Vagina (tissue), 2 donors: ENCODE measurements around the gene DNAJA2. TPM values are rescaled to one million over a fixed set of nuclear protein-coding genes. Genes with fewer than 3 reads are reported as not detected.

Experiments used
- DNase-seq, 2 donors: peaks; one replicate each; pipeline ENCODE4 v3.0.0-alpha.2; 2017; ENCODE audit errors: extremely low spot score in 2 of 2
- H3K27ac ChIP-seq: fragments of 200-600 bp; sonication (generic); one replicate; pipeline ENCODE4 v1.5.1; 2019
- H3K27me3 ChIP-seq: fragments of 200-600 bp; sonication (generic); one replicate; pipeline ENCODE4 v1.5.1; 2019
- H3K36me3 ChIP-seq, 2 donors: fragments of 200-600 bp; sonication (generic); one replicate each; pipeline ENCODE4 v1.5.1; 2017 to 2019
- H3K4me1 ChIP-seq: fragments of 200-600 bp; sonication (generic); one replicate; pipeline ENCODE4 v1.5.1; 2019
- H3K4me3 ChIP-seq, 2 donors: fragments of 200-600 bp; sonication (generic); 1 replicate in 1 of 2; 2 replicates in 1 of 2; pipeline ENCODE4 v1.5.1; 2016 to 2019
- H3K9me3 ChIP-seq: fragments of 200-600 bp; sonication (generic); one replicate; pipeline ENCODE4 v1.5.1; 2019
- POLR2A ChIP-seq, 2 donors: fragments of 450-650 bp; IDR thresholded peaks; one replicate each; pipeline ENCODE4 v1.6.1; 2017; ENCODE audit warnings: antibody characterized with exemption in 2 of 2, mild to moderate bottlenecking in 2 of 2, moderate library complexity in 2 of 2
- POLR2AphosphoS5 ChIP-seq, 2 donors: sonication (generic); formaldehyde crosslinking; IDR thresholded peaks; one replicate each; pipeline ENCODE4 v1.9.0; 2017; ENCODE audit warnings: antibody characterized with exemption in 2 of 2, mild to moderate bottlenecking in 2 of 2, low read depth in 1 of 2; ENCODE audit not compliant: insufficient read depth in 1 of 2
- intact Hi-C: fragments of 100-400 bp; cut with DNase I; formaldehyde crosslinking; loops from one replicate; pipeline ENCODE4 v1.15.1; 2023
- total RNA-seq: library from RNA; depleted of rRNA; stranded (reverse); fragments of >200 nt; gene quantifications from one replicate; pipeline ENCODE4 v1.2.3, GENCODE V29; 2016
- TF ChIP-seq, protein P1 (sequence below), 3 experiments: fragments of 450-650 bp in 2 of 3; fragments of 200-600 bp in 1 of 3; sonication (generic) in 1 of 3; IDR thresholded peaks; one replicate each; pipeline ENCODE4 v1.5.1; 2017 to 2019; ENCODE audit warnings: antibody characterized with exemption in 3 of 3, mild to moderate bottlenecking in 2 of 3, moderate library complexity in 2 of 3

DNAJA2 gene
- total RNA-seq, 1 donor from 2014 or later: 38.3 TPM

DNA sequence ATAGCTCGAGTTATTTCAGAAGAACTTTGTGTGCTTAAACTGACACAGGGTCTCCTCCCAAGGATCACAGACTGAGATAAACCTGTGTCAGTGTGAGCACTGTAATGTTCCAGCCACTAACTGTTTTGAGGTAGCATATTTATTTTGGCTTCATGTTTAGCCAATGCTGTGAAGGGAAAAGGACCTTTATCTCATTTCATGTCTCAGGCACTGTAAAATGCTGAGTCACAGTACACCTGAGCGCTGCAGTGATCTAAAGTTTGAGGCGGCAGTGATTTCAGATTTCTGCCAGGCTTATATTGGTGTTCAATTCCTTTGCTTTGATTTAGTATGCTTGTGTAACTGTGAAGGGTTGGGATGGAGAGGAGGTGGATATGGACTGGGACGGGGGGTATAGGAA, 3.1 kb upstream of the DNAJA2 start:
- intact Hi-C loops: no loop called here
- Histone ChIP-seq H3K27ac (no peak overlapping the region), H3K4me1 (peaks cover 23% of the 10 kb centered on the region), H3K36me3 (no peaks in the 10 kb centered on the region), H3K9me3 (no peaks in the 10 kb centered on the region), H3K4me3 (no peak overlapping the region), H3K27me3 (no peaks in the 10 kb centered on the region)
- TF ChIP-seq POLR2A (IDR thresholded peaks at IDR 0.05) (no peak), POLR2AphosphoS5 (IDR thresholded peaks at IDR 0.05; ENCODE audit: insufficient read depth in 1 of 2, low read depth in 1 of 2) (no peak)
- TF ChIP-seq, protein P1, sequence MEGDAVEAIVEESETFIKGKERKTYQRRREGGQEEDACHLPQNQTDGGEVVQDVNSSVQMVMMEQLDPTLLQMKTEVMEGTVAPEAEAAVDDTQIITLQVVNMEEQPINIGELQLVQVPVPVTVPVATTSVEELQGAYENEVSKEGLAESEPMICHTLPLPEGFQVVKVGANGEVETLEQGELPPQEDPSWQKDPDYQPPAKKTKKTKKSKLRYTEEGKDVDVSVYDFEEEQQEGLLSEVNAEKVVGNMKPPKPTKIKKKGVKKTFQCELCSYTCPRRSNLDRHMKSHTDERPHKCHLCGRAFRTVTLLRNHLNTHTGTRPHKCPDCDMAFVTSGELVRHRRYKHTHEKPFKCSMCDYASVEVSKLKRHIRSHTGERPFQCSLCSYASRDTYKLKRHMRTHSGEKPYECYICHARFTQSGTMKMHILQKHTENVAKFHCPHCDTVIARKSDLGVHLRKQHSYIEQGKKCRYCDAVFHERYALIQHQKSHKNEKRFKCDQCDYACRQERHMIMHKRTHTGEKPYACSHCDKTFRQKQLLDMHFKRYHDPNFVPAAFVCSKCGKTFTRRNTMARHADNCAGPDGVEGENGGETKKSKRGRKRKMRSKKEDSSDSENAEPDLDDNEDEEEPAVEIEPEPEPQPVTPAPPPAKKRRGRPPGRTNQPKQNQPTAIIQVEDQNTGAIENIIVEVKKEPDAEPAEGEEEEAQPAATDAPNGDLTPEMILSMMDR (IDR thresholded peaks at IDR 0.05): no peak
- no peak for DNase-seq

- Histone ChIP-seq H3K36me3 (no peaks in the 10 kb centered on the region), H3K27me3 (no peaks in the 10 kb centered on the region), H3K27ac (no peak overlapping the region), H3K4me1 (peaks cover 29% of the 10 kb centered on the region), H3K9me3 (no peaks in the 10 kb centered on the region), H3K4me3 (no peak overlapping the region)
- TF ChIP-seq, protein P1 (IDR thresholded peaks at IDR 0.05): no peak
- TF ChIP-seq POLR2AphosphoS5 (IDR thresholded peaks at IDR 0.05; ENCODE audit: insufficient read depth in 1 of 2, low read depth in 1 of 2): no peak
- TF ChIP-seq POLR2A (IDR thresholded peaks at IDR 0.05): no peak
- intact Hi-C loops: no loop called here
- no peak for DNase-seq
Observed at GRCh38 chr16:46975908-46976470, 2.5 kb upstream of the DNAJA2 start.

- DNase-seq: no peak
- intact Hi-C loops: no loop called here
- no peaks in the 10 kb centered on the region for H3K9me3 ChIP-seq
- no peak overlapping the region for H3K27ac ChIP-seq
- H3K4me3 ChIP-seq: no peak overlapping the region
- no peaks in the 10 kb centered on the region for H3K27me3 ChIP-seq
- peaks cover 37% of the 10 kb centered on the region for H3K4me1 ChIP-seq
- H3K36me3 ChIP-seq: peaks cover 0 to 3% of the 10 kb centered on the region in 2 donors
- TF ChIP-seq POLR2A (IDR thresholded peaks at IDR 0.05) (no peak), POLR2AphosphoS5 (IDR thresholded peaks at IDR 0.05; ENCODE audit: insufficient read depth in 1 of 2, low read depth in 1 of 2) (no peak)
- TF ChIP-seq, protein P1 (IDR thresholded peaks at IDR 0.05): no peak
Observed at GRCh38 chr16:46975165-46975564, 1.7 kb upstream of the DNAJA2 start.

- H3K9me3 ChIP-seq: no peaks in the 10 kb centered on the region
- intact Hi-C loops: no loop called here
Observed at GRCh38 chr16:46974352-46974751, 878 bp upstream of the DNAJA2 start.

DNA sequence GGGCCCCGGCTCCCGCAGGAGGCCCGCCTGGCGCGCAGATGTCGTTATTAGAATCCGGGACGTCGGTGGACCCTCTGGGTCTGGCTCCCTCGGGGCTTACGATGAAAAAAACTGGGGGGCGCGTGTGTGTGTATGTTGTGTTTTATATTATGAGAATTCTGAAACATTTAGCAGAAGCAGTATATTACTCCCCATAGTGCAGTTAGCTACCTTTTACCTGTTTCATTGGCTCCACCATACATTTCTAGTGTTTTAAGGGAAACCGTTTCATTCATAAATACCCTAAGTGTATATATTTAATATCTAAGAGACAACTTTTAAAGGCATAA, 486 bp upstream of the DNAJA2 start:
- no peak for DNase-seq
- no peak for TF ChIP-seq POLR2A (IDR thresholded peaks at IDR 0.05)
- no peak for TF ChIP-seq POLR2AphosphoS5 (IDR thresholded peaks at IDR 0.05; ENCODE audit: insufficient read depth in 1 of 2, low read depth in 1 of 2)
- TF ChIP-seq, protein P1 (IDR thresholded peaks at IDR 0.05): no peak
- Histone ChIP-seq H3K4me3 (peak overlapping the region; percentile 86 to 95), H3K4me1 (peaks cover 49% of the 10 kb centered on the region), H3K27ac (peak overlapping the region; percentile 95), H3K9me3 (no peaks in the 10 kb centered on the region), H3K27me3 (no peaks in the 10 kb centered on the region), H3K36me3 (peaks cover 0 to 12% of the 10 kb centered on the region in 2 donors)
- intact Hi-C loops: no loop called here

More at GRCh38 chr16:46974352-46974751, 878 bp upstream of the DNAJA2 start:
- Histone ChIP-seq H3K27ac (peak overlapping the region; percentile 95), H3K4me3 (peak overlapping the region; percentile 86 to 95), H3K4me1 (peaks cover 45% of the 10 kb centered on the region), H3K27me3 (no peaks in the 10 kb centered on the region), H3K36me3 (peaks cover 0 to 8% of the 10 kb centered on the region in 2 donors)
- DNase-seq: no peak
- TF ChIP-seq POLR2A (IDR thresholded peaks at IDR 0.05) (no peak), POLR2AphosphoS5 (IDR thresholded peaks at IDR 0.05; ENCODE audit: insufficient read depth in 1 of 2, low read depth in 1 of 2) (no peak)
- TF ChIP-seq, protein P1 (IDR thresholded peaks at IDR 0.05): no peak
